ENCODE data around the gene PDX1. TPM values are rescaled to one million over a fixed set of nuclear protein-coding genes. Genes with fewer than 3 reads are reported as not detected.
A peak's percentile ranks its signal among the peaks of the same experiment; 100 is the strongest.

The PDX1 gene
- total RNA-seq, 1 donor from 2014 or later, result not detected

- Mint-ChIP-seq H3K27me3 (ENCODE audit: unreplicated experiment) (peaks cover 85% of the 10 kb centered on the region), H3K9me3 (ENCODE audit: unreplicated experiment) (no peaks in the 10 kb centered on the region), H3K27ac (ENCODE audit: unreplicated experiment) (no peak overlapping the region), H3K4me1 (ENCODE audit: unreplicated experiment) (peaks cover 18% of the 10 kb centered on the region), H3K4me3 (ENCODE audit: unreplicated experiment) (no peak overlapping the region), H3K36me3 (ENCODE audit: unreplicated experiment) (no peaks in the 10 kb centered on the region)
- TF ChIP-seq CTCF (IDR thresholded peaks at IDR 0.05), result no peak
- DNase-seq (ENCODE audit: extremely low spot score, unreplicated experiment), result peak; percentile 82
These were observed 46.9 kb downstream of the PDX1 start for GRCh38 chr13:27966641-27967202.

- H3K27me3 Mint-ChIP-seq (ENCODE audit: unreplicated experiment), result peaks cover 83% of the 10 kb centered on the region
- peaks cover 18% of the 10 kb centered on the region for H3K4me1 Mint-ChIP-seq (ENCODE audit: unreplicated experiment)
- no peaks in the 10 kb centered on the region for H3K9me3 Mint-ChIP-seq (ENCODE audit: unreplicated experiment)
- no peak overlapping the region for H3K4me3 Mint-ChIP-seq (ENCODE audit: unreplicated experiment)
- DNase-seq (ENCODE audit: extremely low spot score, unreplicated experiment), result peak; percentile 54
- H3K36me3 Mint-ChIP-seq (ENCODE audit: unreplicated experiment), result no peaks in the 10 kb centered on the region
- no peak for TF ChIP-seq CTCF (IDR thresholded peaks at IDR 0.05)
- H3K27ac Mint-ChIP-seq (ENCODE audit: unreplicated experiment), result no peak overlapping the region
These were observed 47.5 kb downstream of the PDX1 start for GRCh38 chr13:27967203-27967735.

- H3K27me3 Mint-ChIP-seq (ENCODE audit: unreplicated experiment), result peaks cover 83% of the 10 kb centered on the region
- no peaks in the 10 kb centered on the region for H3K36me3 Mint-ChIP-seq (ENCODE audit: unreplicated experiment)
- H3K27ac Mint-ChIP-seq (ENCODE audit: unreplicated experiment), result no peak overlapping the region
- no peak for TF ChIP-seq CTCF (IDR thresholded peaks at IDR 0.05)
- no peaks in the 10 kb centered on the region for H3K9me3 Mint-ChIP-seq (ENCODE audit: unreplicated experiment)
- H3K4me1 Mint-ChIP-seq (ENCODE audit: unreplicated experiment), result peaks cover 18% of the 10 kb centered on the region
- DNase-seq (ENCODE audit: extremely low spot score, unreplicated experiment), result peak; percentile 75
- no peak overlapping the region for H3K4me3 Mint-ChIP-seq (ENCODE audit: unreplicated experiment)
These were observed 48.0 kb downstream of the PDX1 start for GRCh38 chr13:27967736-27968315.

GRCh38 chr13:27968316-27969081 is 48.7 kb downstream of the PDX1 start:
- Mint-ChIP-seq H3K4me1 (ENCODE audit: unreplicated experiment) (peaks cover 18% of the 10 kb centered on the region), H3K9me3 (ENCODE audit: unreplicated experiment) (no peaks in the 10 kb centered on the region), H3K27me3 (ENCODE audit: unreplicated experiment) (peaks cover 84% of the 10 kb centered on the region), H3K27ac (ENCODE audit: unreplicated experiment) (no peak overlapping the region), H3K4me3 (ENCODE audit: unreplicated experiment) (no peak overlapping the region), H3K36me3 (ENCODE audit: unreplicated experiment) (no peaks in the 10 kb centered on the region)
- no peak for TF ChIP-seq CTCF (IDR thresholded peaks at IDR 0.05)
- DNase-seq (ENCODE audit: extremely low spot score, unreplicated experiment), result peak; percentile 82
